ENCODE results near the gene OR2V1.
A peak's percentile ranks its signal among the peaks of the same experiment; 100 is the strongest.
"Not testable (repeated sequence)": the region's sequence is repeated elsewhere in the genome, so short reads cannot be mapped to it uniquely, and the experiment has no call there.

The OR2V1 gene

DNA sequence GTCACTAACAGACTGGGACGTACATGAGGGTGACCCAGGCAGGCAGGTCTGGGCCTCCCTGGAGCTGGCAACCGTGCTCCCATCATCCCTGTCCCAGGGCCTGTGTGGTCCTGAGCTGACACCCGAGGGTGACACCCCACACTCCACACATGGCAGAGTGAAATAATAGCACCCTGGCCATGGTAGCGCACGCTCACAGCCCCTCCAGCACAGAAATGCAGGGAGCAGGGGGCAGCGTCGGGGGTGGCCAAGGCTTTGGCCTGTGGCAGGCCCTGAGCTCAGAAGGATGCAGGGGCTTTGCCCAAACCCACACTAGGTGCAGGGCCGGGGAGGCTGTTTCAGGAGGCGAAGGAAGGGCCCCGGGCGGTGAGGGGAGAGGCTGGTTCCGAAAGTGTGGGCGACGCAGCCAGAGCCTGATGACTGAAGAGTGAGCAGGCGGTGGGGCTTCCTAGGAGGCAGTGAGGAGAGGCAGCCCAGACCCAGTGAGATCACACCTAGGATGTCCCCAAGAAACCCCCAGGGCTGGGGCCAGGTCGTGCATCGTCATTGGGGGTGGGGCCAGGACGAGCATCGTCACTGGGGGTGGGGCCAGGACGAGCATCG is 29.3 kb upstream of the OR2V1 start:
- no peak for DNase-seq

DNA sequence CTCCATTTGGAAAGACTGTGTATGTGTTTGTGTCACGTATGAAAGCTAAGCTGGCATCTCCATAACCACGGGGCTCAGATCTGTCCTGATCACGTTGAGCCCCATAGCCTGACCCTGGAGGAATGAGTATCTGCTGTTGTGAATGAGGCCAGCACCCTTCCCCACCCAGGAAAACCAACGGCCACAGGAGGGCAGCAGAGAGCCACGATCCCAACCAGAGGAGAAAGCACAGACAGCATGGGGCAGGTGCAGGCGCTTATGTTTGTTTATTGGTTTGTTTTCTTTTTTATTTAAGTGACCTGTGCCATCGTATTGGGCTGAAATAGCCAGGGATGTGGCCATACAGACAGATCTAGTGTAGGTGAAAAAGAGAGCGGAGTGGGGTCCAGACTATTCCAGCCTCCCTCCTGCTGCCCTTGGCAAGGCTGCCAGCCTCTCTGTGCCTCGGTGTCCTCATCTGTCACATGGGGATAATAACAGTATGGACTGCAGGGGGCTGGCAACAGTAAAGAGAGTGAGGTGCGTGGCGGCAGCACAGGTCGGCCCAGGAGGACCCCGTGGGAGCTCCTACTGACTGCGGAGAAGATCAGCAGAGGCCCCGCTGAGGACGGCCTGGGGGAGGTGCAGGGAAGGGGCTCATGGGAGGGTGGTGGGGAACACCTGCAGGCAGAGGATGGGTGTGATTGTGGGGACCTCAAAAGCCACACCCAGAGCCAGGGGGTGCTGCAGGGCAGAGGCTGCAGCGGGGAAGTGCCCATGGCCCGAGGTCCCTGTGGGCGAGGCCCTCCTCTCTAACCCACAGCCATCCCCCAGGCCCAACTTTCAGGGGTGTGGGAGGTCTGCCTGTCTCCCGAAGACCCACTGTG is 28.6 kb upstream of the OR2V1 start:
- DNase-seq = peak; percentile 91

DNA sequence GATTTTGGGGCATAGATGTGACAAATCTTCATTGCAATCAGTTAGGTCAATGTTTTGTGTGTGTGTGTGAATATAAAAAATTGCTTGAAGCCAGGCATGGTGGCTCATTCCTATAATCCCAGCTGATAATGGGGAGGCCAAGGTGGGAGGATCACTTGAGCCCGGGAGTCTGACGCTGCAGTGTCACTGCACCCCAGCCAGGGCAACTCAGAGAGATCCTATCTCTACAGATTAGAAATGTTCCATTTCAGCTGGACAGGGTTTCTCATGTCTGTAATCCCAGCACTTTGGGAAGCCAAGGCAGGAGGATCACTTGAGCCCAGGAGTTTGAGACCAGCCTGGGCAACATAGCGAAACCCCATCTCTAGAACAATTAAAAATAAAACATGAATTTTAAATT is 27.9 kb upstream of the OR2V1 start:
- no peak for DNase-seq

DNA sequence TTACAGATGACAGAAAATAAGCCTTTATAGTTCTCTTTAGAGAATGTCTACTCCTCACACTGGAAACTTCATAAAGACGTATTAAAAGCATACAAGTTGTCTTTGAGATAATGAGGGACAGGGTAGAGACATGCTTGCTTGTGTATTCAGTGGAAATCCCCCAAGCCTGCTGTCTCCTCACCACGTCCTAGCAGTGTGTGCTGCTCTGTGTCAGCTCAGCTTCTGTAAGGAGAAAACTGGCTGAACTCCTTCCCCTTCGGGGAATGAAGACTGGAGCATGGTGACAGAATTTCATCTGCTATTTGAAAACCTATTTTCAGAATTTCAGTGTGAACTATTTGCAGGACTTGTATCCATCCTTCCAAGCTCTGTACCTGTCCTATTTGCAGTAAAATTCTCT is 25.8 kb upstream of the OR2V1 start:
- DNase-seq = no peak

DNA sequence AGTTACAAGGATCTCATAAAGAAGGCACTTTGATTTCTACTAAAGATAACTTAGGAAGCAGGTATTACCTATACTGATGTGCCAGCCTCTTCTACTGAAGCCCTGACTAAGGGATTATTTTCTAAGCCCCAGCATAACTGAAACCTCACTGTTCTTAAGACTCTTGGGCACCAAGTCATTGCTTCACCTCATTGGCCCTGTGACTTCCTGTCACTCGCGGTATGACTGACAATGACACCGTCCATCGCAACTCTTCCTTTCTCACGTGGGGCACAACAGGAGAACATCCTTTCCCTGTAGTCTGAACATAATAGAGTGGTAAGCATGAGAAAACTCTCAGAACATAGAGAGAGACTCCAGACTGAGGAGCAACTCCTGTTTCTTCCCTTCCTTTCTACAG is 22.8 kb upstream of the OR2V1 start:
- DNase-seq = no peak

DNA sequence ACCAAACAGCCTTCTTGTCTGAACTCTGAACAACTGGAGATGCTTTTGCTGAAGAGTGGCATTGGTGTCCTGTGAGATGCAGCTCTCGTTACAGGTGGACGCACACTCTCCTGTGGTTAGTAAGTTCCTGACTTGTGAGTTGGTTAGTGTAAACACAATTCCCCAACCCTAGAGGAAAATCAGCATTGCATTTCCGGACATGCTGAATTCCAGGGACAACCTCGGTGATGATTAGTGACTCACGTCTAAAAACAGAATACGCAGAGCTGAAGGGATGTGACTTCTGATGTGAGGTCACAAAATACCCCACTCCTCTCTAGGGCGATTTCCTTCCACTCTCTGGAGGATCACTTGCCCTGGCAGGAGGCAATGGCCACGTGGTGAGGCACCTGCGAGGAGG is 21.4 kb upstream of the OR2V1 start:
- no peak for DNase-seq

DNA sequence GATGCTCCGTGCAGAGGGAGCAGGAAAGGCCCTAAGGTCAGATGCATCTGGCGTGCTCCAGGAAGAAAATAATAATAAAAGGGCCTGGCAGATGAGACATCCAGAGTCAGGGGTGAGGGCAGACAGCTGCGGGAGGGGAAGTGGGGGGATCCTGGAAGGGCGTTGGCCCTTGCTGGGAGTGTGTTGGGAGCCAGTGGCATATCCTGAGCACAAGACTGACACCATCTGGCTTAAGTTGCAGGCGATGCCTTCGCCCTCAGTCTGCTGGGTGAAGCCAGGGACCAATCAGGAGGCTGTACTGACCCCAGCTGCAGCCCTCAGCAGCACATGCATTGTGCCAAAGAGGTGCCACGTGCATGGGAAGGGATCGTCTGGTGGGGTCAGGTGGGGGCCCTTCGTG is 20.2 kb upstream of the OR2V1 start:
- no peak for DNase-seq

DNA sequence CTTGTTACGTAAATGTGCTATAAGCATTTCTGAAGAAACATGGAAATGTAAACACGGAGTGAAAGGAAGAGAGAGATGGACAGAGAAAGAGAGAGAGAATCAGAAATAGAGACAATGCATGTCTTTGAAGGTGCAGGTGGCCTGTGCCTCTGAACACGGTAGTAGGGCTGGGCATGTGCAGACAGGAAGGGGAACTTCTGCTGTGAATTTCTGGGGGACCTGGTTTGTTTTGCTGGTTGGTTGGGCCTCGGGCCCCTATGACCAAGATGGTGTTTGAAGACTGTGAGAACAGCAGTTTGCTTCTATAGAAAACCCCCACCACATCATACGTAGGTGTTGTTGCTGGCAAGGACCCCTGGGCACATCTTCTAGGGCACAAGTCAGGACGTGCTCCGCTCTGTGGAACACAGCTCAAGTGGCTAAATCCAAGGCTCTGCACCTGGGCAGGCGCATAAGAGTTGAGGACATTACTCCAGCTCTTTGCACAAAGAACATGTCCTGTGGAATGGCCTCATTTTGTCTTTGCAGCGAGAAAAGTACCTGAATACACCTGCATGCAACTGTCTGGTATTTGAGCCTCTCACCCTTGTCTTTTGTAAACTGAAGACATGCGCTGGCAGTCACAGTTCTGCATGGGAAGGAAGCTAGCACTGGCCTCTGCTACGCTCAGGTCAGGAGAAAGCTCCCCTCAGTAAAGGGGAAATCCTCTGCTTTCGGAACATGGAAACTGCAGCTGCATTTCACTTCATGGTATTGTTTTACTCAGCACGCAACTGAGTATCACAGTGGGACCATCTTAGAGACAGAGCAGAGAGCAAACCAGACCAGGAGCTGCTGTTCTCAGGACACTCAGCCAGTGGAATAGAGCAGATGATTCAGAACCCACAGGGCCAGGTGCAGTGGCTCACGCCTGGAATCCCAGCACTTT is 19.1 kb upstream of the OR2V1 start:
- DNase-seq = no peak

DNA sequence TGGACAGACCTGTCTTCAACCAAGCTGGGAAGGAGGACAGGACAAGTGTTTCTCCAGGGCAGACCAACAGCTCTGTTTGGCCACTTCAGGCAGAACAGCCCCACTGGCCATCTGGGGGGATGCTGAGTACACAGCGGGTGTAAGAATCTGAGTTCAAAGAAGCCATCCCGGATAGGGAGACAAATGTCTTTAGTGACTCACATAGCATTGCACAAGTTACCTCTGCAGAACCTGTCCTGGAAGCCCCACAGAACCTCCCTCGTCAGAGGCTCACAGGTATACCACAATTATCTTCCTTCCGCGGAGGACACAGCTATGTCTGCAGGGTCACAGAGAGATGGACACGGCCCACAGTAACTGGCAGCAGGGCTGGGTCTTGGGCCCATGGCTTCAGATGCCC is 18.4 kb upstream of the OR2V1 start:
- DNase-seq = no peak

DNA sequence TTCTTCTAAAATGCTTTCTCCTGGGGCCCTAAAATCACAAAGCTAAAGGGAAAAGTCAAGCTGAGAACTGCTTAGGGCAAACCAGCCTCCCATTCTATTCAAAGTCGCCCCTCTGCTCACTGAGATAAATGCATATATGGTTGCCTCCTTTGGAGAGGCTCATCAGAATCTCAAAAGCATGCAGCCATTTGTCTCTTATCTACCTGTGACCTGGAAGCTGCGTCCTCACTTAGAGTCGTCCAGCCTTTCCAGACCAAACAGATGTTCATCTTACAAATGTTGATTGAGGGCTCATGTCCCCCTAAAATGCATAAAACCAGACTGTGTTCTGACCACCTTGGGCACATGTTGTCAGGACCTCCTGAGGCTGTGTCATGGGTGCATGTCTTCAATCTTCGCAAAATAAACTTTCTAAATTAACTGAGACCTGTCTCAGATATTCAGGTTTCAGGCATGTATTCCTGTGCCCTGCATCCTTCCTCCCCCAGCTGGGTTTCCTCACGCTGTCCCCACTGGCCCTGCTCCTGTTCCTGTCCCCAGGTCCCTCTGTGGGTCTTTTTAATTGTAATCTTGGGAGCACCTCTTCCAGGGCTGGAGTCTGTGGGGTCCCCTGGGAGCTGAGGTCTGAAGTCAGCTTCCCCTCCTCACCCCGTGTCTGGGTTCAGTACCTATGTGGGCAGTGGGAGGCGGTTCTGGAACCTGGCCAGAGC is 16.1 kb upstream of the OR2V1 start, which contains the start of gene OR2V2:
TSS of gene OR2V2 (plus strand) at position 660 of the 710 bp plus-strand sequence. CDS start 7,357 bp downstream, outside the sequence.
- DNase-seq = not testable (repeated sequence)

DNA sequence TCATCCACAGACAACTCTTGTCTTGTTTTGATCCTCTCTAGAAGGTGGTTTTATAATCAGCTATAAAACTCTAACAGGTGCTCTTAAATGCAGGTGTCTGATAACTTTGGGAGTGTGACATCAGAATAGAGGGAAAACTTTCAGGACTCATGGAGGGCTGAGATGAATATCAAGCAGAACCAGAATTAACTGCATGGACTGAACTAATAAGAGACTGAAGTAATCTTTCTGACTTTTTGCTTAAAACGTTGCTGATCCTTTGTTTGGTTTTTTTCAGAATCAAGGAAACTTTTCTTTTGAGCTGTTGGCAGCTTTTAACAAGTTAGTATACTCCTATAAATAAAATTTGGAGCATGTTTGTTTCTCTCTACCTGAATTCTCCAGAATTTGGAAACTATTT is 14.2 kb upstream of the OR2V1 start:
- DNase-seq = no peak

DNA sequence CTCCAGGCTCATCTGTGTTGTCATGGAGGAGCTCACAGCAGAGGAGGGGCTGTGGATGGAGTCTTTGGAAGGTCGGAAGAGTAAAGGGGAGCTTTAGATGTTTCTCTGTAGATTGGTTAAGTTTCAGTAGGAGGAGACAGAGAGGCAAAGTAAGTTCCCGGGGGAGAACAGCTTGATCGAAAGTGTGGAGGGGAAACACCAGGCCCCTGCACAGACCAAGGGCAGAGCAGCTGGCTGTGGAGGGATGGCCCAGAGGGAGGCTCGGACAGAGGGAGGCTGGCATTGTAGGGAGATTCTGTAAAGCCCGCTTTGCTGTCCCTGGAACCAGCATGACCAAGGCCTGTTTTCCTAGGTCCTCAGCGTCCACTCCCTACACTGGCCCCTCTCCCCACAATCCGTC is 11.1 kb upstream of the OR2V1 start:
- DNase-seq = no peak

DNA sequence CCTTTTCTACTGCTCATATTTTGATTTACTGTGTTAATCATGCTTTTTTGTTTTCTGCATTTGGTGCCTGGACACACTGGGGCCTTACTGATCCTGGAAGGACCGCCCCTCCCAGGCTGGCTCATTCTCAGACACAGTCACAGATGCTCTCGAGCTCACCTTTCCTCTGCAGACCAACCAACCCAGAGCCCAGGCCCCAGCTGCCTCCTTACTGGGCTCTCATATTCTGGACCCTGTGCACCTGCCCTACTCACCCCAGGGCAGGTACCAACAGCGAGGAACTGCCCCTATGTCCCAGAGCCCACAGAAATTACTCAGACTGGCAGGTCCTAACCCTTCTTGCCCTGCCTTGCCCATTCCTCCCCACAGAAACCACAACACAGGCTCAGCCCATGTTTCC is 9.8 kb upstream of the OR2V1 start:
- DNase-seq = no peak

DNA sequence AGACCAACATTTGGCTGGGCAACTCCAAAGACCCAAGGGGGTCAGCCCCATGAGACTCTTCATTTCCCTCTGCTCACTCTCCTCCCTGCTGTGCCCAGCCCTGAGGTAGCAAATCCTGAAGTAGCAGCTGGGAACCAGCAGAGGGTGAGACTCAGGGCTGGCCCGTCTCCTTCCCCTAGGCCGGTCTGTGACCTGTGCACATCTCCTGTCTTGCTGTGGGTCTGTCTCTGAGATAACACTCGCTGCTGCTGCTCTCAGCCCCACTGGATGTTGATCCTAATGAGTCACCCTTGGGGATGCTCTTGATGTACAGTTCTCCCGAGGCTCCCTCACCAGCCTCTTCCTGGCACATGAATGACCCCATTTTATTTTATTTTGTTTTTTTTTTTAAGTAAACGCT is 7.3 kb upstream of the OR2V1 start:
- no peak for DNase-seq

DNA sequence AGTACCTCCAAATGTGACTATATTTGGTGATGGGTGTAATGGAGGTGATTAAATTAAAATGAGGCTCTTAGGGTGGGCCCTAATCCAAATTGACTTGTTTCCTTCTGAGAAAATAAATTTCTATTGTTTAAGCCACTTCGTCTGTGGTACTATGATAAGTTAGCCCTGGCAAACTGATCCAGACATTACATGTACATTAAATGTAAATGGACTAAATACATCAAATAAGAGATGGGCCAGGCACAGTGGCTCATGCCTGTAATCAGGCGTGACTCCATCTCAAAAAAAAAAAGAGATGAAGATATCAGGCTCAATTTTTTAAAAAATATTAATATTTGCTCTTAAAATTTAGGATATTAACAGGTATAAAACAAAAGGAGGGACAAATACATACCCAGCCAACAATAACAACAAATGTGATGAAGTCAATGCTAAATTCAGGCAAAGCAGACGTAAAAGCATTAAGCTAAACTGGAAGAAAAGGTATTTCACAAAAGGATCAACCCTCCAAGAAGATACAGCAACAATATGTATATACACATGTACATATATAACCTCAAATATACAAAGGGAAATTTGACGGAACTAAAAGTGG is 5.5 kb upstream of the OR2V1 start:
- DNase-seq = no peak

DNA sequence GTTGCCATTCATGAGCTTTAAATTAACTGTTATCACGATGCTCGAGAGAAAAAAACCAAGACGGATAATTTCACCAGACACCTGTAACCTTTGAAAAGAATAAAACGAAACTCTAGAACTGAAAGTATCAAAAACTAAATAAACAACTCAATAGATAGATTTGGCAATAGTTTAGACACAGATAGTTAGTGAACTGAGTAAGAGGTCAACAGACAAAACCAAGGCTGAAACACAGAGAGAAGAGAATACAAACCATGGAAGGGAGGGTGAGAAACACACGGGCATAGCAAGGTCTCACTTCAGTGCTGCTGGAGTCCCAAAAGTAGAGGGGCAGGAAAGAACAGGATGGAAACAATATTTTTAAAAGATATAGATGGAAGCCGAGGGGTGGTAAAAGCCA is 3.3 kb upstream of the OR2V1 start:
- no peak for DNase-seq

DNA sequence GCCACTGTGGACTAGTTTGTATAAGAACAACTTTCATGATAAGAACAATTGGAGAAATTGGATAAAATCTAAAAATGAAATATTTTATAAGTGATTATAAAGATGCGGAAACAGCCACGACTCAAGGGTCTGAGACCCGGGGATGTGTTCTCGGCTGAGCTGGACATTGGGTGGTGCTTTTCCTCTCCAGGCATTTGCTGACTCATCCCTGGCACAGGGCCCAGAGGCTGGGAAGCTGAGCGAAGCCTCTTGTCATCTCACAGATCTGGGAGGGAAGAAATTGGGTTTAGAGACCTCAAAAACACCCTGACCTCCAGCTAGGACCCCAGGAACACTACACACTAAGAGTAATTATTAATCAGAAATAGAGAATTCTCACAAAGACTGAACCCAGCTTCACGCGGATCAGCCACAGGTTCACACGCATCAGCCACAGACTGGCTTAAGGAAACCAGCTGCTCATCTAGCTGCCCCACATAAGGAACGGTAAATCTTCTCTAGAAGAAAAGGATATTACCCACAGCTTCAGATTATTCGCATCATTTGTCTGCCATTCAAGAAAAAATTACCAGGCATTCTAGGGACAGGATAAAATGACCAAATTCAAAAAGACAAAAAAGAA is 2.8 kb upstream of the OR2V1 start:
- no peak for DNase-seq

DNA sequence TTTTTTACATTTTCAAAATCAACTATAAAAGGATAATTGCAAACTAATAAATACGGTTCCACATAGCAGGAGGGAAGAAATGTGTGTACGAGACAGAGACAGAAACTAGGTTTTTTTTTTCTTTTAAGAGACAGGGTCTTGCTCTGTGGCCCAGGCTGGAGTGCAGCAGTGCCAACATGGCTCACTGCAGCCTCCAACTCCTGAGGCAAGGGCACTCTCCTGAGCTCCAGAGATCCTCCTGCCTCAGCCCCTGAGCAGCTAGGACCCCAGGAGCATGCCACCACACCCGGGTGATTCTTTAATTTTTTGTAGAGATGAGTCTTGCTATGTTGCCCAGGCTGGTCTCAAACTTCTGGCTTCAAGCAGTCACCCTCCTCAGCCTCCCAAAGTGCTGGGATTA is 2.1 kb upstream of the OR2V1 start:
- DNase-seq = no peak

DNA sequence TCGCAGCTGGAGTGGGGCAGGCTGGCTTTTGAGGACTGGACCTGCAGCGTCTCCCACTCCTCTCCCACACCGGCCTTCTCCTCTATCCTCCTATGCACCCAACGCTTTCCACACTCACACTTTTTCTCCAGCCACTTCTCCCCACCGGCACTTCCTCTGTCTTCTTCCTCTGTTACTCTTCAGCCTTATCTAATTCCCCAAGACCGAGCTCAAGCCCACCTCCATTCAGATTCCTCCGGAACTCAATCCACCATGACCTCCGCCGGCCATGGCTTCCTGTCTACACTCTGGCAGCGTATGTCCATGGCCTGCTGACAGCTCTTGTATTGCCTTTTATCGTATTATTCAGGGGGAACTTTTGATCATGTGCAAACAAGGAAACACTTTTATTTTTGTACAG is 545 bp upstream of the OR2V1 start:
- no peak for DNase-seq

DNA sequence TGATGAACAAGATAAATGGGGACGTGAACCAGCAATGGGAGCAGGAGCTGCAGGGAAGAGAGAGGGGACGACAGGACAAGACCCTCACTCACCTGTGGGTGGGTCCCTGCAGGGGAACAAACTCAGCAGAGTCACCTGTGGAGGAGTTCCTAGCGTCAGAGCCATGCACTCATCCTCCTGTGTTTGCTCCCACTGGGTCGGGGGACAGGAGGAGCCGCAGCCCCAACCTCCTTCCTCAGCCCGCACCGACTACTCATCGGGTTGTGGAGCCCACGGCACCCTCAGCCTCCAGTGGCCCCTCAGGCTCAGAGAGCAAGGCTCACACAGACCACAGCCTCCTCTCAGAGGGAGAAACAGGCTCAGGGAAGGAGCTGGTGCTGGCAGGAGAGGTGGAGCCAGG is 888 bp downstream of the OR2V1 start:
- DNase-seq = not testable (repeated sequence)

DNA sequence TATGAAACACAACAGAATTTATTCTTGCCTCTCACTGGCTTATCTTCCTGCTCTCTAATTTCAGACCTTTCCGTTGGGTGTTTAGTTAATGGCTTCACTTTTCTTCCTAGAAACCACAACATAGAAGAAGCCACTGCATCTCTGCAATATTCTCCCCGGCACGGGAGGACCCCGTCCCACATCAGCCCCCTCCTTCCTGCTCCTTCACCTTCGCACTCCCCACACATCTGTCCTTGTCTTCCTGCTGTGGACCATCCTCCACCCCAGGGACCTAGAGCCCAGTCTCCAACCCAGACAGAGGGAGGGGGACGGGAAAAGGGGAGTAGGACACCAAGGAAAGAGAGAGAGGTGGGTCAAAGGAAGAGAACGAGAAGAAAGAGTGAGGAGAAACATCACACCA is 1.4 kb downstream of the OR2V1 start:
- DNase-seq = no peak
